ENCODE data around the gene ADCY5.

ADCY5 gene

GRCh38 chr3:123285931-123286307 lies 163.0 kb downstream of the ADCY5 start:
- no peak for TF ChIP-seq CTCF (IDR thresholded peaks at IDR 0.05)

GRCh38 chr3:123285479-123285878 lies 163.4 kb downstream of the ADCY5 start:
- TF ChIP-seq CTCF (IDR thresholded peaks at IDR 0.05) = no peak

GRCh38 chr3:123285066-123285465 lies 163.8 kb downstream of the ADCY5 start:
- no peak for TF ChIP-seq CTCF (IDR thresholded peaks at IDR 0.05)

GRCh38 chr3:123284399-123285010 lies 164.4 kb downstream of the ADCY5 start:
- no peak for TF ChIP-seq CTCF (IDR thresholded peaks at IDR 0.05)

- no peak for TF ChIP-seq CTCF (IDR thresholded peaks at IDR 0.05)
These were observed 165.1 kb downstream of the ADCY5 start for GRCh38 chr3:123283657-123284398.

GRCh38 chr3:123283074-123283473 lies 165.8 kb downstream of the ADCY5 start:
- no peak for TF ChIP-seq CTCF (IDR thresholded peaks at IDR 0.05)

GRCh38 chr3:123282461-123282860 lies 166.4 kb downstream of the ADCY5 start:
- no peak for TF ChIP-seq CTCF (IDR thresholded peaks at IDR 0.05)
